ENCODE data around the gene ZFX.

GRCh38 chrX:24169211-24169610 is 19.7 kb downstream of the ZFX start:
- TF ChIP-seq CTCF (IDR thresholded peaks at IDR 0.05; ENCODE audit: control extremely low read depth in 1 of 3, insufficient read depth in 1 of 3, low read depth in 1 of 3, low read length in 3 of 3) (no peak), POLR2A (IDR thresholded peaks at IDR 0.05; ENCODE audit: control extremely low read depth in 1 of 2, low read depth in 2 of 2, low read length in 2 of 2) (no peak), POU5F1 (IDR thresholded peaks at IDR 0.05; ENCODE audit: low read depth, low read length) (no peak), SUZ12 (IDR thresholded peaks at IDR 0.05; ENCODE audit: low read length) (no peak), E2F6 (IDR thresholded peaks at IDR 0.05) (no peak), ASH2L (IDR thresholded peaks at IDR 0.05; ENCODE audit: low read length) (no peak), CHD1 (IDR thresholded peaks at IDR 0.05; ENCODE audit: low read depth, low read length) (no peak), HDAC6 (IDR thresholded peaks at IDR 0.05; ENCODE audit: low read depth, low read length) (no peak), GABPA (IDR thresholded peaks at IDR 0.05; ENCODE audit: borderline replicate concordance, insufficient read depth, low read length) (no peak), POLR2AphosphoS5 (IDR thresholded peaks at IDR 0.05; ENCODE audit: low read depth, low read length) (no peak), EP300 (IDR thresholded peaks at IDR 0.05; ENCODE audit: borderline replicate concordance in 1 of 2, low read depth in 2 of 2, low read length in 2 of 2) (no peak), EZH2 (IDR thresholded peaks at IDR 0.05; ENCODE audit: low read depth, low read length, severe bottlenecking) (no peak)

Measured in H1 (cell line).